SW480 (cell line): ENCODE measurements around the gene ADGRD2.
"Not testable (repeated sequence)": the region's sequence is repeated elsewhere in the genome, so short reads cannot be mapped to it uniquely, and the experiment has no call there.

Experiments
- DNase-seq: peaks from one replicate; pipeline ENCODE4 v3.0.0-alpha.2; 2016; ENCODE audit warnings: low spot score

Gene ADGRD2, protein sequence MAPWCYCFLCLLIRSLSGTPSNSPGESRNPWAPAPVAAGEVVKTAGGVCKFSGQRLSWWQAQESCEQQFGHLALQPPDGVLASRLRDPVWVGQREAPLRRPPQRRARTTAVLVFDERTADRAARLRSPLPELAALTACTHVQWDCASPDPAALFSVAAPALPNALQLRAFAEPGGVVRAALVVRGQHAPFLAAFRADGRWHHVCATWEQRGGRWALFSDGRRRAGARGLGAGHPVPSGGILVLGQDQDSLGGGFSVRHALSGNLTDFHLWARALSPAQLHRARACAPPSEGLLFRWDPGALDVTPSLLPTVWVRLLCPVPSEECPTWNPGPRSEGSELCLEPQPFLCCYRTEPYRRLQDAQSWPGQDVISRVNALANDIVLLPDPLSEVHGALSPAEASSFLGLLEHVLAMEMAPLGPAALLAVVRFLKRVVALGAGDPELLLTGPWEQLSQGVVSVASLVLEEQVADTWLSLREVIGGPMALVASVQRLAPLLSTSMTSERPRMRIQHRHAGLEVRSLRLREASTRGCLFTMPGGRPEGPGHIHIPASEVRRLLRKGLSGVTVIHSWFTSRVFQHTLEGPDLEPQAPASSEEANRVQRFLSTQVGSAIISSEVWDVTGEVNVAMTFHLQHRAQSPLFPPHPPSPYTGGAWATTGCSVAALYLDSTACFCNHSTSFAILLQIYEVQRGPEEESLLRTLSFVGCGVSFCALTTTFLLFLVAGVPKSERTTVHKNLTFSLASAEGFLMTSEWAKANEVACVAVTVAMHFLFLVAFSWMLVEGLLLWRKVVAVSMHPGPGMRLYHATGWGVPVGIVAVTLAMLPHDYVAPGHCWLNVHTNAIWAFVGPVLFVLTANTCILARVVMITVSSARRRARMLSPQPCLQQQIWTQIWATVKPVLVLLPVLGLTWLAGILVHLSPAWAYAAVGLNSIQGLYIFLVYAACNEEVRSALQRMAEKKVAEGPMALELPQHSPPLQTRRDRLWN

DNA sequence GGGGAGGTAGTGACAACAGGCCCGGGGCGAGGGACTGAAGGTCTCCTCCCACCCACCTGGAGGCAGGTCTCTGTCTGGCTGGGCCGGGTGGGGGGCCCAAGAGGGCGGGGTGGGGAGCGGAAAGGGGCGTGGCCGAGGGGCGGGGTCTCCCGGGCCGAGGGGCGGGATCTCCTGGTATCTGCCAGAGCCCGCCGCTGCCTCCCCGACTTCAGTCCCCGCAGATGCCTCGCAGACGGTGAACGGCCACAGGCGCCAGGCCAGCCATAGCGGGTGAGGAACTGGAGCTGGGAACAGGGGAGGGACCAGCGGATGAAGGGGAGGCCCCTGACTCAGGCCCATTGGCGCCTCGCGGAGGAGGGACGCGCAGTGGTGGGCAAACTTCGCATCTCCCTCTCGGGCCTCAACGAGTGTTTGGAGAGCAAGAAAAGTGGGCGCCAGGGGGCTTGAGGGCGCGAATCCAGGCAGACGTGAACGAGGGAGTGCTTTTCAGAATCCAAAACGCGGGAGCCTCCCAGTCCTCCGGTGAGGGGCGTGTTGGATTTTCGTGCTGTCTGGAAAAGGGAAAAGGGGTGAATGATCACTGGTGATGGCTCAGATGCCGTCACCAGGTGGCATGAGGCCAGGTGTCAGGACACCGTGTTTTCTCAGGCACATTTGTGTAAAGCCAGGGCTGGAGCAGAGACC, at the start of gene ADGRD2:
ADGRD2 (plus strand) TSS at position 211 of the 684 bp plus-strand sequence. CDS start 1,216 bp downstream, outside the sequence.
- no peak for DNase-seq

DNA sequence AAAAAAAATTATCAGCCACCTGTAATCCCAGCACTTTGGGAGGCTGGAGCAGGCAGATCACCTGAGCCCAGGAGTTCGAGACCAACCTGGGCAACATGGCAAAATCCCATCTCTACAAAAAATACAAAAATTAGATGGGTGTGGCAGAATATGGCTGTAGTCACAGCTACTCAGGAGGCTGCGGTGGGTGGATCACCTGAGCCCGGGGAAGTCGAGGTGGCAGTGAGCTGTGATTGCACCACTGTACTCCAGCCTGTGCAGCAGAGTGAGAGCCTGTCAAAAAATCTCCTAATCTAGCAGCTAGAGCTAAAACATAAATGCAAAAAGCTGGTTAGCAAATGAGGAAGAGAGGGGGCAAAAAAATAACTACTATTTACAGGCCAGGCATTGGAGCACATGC, 47.0 kb upstream of the ADGRD2 start:
- DNase-seq = no peak

DNA sequence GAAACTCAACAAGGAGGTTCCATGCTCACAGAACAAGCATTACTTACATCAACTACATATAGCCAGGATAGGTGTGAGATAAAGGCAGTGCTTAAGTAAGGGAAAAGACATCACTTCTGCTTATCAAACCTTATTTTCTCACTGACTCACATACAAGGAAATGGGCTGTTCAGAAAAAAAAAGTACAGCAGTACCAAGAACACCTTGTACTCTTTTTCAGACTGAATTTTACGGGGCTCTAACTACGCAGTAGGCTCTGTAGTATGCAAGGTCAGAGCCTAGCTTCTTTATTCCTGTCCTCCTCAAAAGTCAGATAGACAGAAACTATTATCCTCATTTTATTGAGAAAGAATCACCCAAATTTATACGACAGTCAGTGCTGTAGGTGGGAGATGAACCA, 40.8 kb upstream of the ADGRD2 start:
- no peak for DNase-seq

DNA sequence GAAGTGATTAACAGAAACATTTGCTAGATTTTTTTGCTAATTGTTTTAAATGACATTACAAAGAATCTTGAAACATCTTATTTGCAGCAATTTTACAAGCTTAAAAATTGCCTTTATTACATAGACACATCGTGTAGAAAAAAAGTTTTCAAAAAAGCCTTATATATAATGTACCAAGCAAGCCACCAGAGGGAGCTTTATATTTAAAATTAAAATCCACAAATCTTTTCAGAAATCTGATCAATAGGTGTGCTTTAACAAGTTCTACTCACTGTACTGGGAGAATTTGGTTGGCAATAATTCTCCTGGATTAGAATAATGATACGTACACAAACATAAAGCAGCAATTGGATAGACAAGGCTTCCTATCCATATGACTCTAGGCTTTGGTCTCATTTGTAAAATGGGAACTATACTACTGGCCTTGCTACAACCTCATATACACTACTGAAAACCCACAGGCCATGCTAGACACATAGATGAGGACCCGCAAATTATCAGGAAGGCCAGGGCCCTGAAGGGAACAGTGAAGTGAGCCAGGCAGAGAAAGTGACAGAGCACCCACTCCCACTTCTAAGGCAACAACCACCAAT, 39.8 kb upstream of the ADGRD2 start:
- DNase-seq = no peak

DNA sequence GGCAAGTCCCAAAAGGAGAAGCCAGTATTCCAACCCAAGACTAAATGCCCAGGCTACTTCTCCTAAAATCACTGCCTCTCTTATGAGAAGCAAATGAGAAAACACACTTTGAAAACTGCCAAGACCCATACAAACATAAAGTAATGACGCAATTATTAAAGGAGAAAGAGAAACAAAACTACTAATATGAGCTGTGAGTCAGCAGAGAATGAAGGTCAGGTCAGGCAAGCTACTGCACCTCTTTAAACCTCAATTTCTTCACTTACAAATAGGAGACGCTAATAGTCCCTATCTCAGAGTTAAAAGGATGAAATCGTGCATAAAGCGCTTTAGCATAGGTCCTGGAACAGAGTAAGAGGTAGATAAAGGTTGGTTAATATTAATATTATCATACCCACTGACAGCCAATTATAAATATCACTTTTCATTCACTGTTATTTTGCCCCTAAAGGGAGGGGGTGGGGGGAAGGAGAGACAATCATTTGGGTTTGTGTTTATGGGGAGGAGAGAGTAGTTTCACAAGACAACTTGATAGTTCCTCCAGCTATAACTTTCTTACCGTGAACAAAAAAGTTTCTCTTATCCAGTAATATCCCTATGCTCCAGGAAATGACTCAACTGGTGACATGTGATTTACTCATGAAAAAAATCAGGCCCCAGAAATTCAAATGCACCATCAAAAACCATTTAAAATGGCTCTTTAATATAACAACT, 38.6 kb upstream of the ADGRD2 start:
- no peak for DNase-seq

DNA sequence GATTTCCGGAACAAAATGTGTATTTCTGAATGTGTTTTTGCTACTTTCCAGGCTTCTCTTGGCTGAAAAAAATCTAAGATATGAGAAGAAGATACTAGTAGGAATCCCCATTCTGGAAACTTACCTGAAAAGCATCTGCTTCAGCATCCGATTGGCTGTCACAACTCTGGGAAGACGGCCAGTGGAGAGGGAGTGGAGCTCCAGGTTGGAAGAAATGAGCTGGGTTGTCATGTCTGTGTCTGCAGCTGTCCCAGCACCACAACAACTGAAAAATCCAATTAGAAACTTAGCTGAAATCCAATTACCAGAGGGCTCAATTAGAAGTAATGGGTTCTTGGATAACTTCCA, 38.0 kb upstream of the ADGRD2 start:
- DNase-seq = no peak

DNA sequence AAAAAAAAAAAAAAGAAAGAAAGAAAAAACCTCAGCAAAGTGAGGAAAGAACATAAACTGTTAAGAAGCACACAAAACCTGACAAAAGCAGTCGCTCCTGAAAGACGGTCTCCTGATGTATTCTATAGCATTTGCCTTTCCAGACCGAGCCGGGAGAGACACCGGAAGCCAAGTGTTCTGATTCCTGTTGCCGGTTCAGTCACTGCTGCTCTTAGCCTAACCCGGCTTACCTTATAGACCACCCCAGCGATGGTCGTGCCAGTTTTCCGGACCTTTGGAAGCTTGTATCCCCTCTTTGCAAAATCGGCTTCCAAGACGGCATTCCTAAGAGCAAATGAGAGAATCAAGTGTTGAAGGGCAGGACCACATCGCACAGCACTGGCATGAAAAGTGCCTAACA, 35.6 kb upstream of the ADGRD2 start:
- no peak for DNase-seq

DNA sequence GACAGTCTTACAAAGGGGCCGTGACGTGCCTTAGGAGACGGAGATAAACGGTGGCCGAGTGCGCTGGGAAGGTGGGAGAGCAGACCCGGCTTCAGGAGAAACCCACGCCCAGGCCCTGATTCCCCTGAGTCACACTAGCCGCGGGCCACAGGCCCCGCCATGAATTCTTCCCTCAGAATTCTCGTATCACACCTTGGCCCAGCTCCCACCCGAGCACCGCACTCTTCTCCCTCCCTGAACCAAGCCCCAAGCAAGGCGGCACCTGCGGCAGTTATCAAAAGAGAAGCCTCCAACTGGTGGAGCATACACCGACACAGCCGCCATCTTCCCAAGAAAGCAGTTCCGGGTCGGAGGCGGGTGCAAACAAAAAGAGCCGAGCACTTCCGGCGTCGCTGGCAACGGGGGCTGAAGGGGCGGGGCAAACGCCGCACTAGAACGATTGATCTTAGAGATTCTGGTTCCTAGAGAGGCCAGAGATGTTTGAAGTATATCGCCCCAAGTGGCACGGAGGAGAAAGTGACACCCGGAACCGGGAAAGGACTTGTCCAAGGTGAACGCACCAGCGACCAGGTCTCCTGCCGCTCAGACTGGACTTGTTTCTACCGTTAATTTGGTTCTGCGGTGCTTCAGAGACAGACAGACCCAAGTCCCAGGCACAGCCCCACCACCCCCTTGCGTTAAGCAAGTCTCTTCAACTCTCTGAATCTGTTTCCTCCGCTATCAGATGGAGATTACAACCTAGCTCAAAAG, 35.0 kb upstream of the ADGRD2 start, which contains the start of gene PSMB7:
PSMB7 (minus strand) TSS at position 341 of the 750 bp plus-strand sequence; CDS start at position 324, 17 bp downstream.
- peak; percentile 96 for DNase-seq

DNA sequence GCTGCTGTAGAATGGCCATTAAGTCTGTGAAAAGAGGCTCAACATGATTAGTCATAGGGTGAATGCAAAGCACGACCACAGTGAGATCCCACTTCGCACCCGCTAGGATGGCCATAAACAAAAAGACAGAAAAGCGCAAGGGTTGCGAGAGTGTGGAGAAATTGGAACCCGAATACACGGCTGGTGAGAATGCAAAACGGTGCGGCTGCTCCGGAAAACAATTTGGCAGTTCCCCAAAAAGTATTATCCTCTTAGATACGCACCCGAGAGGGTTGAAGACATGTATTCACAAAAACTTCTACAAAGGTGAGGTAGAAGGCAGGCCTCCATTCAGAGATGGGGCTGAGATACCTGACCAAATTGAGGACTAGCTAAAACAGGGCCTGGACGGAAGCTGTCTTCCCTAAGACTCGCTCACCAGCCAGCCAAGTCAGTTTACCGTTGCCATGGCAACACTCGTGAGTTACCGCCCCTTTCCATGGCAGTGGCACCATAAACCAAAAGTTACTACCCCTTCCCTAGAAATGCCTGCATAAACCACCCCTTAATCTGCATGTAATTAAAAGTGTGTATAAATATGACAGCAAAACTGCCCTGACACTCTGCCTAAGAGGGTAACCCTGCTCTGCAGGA, 34.3 kb upstream of the ADGRD2 start:
- no peak for DNase-seq

DNA sequence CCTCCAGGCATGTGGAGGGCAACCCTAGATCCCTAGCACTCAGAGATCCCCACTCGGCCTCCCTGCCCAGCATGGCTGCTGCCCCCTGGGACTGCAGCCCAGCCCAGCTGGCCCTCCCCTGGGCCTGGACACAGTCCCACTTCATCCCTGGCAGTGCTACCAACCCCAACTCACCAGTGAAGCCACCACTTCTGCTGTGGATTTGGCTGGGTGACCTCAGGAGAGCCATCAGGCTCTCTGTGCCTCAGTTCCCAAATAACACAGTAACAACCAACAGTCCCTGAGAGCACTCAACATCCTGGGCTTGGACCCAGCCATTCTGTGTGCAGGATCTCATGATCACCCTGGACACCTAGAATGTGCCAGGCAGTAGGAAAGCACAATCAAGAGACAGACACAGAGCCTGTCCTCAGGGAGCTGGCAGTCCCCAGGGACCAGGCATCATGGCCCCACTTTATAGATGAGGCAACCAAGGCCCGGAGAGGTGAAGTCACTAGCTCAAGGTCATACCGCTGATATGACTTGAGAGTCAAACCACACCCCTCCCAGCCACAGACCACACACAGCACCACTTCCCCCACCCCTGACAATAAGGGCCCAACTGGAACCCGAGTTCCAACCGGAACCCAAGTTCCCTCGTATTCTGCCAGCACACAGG, 30.3 kb upstream of the ADGRD2 start:
- no peak for DNase-seq

DNA sequence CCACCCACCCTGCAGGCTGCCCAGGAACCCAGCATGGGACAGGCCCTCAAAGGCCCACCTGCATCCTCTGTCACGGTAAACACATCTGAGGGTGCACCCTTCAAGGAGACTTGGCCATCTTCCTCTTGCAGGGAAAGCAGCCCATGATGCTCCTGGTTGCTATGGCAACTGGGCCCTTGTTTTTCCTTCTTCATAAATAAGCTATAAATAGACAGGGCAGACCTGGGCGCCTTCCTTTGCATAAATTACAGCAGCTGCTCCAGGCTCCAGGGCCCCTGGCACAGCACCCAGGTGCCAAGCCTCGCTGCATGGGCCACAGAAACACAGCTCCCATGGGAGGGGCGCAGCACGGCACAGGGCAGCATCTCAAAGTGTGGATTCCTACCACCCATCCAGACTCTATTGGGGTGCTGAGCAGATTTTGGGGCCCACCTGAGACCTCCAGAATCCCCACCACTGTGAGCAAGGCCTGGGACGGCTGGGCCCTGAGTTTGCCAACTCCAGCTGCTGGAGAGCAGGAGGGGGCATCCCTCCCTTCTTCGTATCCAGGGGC, 29.2 kb upstream of the ADGRD2 start:
- no peak for DNase-seq

DNA sequence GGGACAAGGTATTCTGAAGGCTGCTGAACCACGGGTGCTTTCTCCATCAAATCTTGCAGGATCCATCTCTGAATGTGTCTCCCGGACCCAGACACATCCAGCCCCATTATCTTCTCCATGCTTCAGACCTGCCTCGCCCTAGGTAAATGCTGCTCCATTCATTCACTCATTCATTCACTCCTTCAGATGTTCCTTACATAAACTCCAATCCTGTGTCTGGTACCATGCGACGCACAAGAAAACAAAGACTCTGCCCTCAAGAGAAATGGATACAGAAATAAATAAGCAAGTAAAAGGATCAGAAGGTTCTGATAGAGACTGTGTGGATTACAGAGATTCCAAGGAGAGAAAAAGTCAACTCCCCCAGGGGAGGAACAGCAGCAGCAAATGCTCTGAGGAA, 27.1 kb upstream of the ADGRD2 start:
- no peak for DNase-seq

DNA sequence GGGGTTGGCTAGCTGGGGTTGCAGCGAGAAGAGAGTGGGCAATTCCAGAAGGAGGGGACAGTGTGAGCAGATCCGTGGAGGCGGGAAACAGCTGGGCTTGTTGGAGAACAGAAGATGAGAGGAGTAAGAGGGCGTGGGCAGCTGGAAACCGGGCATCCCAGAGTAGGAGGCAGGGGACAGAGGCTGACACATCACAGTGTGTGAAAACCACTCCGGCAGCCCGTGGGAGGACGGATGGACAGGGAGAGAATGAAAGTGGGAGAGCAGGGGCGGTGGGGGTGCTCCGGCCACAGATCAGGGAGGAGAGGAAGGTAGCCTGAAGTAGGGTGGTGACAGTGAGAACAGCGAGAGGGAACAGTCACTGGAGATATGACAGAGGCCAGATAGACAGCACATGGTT, 26.7 kb upstream of the ADGRD2 start:
- no peak for DNase-seq

DNA sequence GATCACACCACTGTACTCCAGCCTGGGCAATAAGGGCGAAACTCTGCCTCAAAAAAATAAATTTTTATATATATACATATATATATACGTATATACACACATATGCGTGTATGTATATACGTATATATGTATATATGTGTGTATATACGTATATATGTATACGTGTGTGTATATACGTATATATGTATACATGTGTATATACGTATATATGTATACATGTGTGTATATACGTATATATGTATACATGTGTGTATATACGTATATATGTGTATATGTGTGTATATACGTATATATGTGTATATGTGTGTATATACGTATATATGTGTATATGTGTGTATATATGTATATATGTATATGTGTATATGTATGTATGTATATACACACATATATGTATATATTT, 24.5 kb upstream of the ADGRD2 start:
- not testable (repeated sequence) for DNase-seq

DNA sequence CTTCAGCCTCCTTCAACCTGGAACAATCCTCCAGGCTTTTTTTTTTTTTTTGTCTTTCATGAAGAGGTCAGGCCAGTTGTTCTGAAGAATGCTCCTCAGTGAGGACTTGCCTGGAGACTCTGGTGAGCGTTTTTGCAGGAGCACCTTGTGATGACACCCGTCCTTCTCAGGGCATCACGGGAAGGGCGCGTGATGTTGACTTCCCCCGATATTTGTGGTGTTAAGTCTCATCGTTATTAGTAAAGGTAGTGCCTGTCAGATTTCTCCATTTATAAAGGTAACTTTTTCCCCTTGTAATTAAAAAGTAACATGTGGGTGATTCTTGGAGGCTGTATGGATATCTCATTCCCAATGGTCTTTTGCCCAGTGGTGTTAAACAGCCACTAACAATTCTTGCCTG, 23.9 kb upstream of the ADGRD2 start:
- no peak for DNase-seq

DNA sequence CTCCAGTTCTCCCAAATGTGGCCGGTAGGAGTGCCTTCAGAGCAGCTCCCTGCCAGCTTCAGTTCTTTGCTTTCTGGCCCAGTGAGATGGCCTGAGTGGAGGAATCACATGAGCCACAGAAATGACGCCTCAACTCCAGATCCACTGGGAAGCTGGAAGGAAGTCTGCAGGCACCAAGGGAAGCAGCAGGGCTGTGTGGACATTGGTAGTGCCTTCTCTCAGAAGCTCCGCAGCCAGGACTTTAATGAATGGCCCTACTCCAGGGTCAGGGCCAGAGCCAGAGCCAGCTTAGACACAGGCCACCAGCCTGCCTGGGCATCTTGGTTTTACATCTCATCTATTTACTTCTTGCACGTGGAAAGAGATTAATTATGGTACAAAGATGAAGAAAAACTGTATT, 23.0 kb upstream of the ADGRD2 start:
- no peak for DNase-seq

DNA sequence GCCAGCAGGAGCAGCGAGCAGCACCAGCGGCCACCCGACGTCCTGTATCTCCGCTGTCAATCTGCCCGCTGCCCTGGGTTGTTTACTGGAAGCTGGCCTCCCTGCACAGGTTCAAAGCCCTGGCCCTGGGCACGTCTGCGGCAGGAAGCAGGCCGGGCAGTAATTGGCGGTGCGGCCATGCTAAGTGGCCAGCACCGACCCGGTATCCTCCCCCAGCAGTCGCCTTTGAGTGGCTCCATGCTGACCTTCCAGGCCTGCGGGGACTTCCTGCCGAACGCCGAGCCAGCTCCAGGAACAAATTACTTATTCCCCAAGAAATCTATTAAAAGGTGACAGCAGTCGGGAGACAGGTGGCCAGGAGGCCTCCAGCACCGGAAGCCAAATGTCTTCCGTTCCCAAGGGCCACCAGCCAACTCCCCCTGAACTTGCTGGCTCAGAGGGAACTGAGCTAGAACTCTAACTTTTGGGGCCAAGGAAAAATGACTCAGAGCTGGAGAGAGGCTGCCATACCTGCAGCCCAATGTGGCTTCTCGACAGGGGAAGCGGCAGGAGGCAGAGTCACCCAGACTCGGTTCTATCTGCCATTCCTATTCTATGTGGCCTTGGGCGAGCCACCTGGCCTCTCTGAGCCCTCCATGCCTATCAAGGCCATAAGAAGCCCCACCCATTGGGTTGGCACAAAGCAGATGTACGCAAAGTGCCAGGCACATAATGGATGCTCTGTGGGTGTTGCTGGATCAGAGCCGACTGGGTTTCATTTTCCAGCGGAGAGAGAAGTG, 21.3 kb upstream of the ADGRD2 start:
- no peak for DNase-seq

DNA sequence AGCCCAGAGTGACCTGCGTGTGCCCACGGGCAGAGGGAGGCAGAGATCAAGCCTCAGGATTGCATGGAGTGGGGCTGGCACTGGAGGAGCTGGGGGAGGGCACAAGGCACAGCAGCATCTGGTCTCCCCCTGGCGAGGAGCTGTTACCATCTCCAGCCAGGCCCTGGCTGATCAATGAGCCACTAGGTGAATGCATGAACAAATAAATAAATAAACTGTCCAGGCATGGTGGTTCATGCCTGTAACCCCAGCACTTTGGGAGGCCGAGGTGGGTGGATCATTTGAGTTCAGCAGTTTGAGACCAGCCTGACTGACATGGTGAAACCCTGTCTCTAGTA, 20.8 kb upstream of the ADGRD2 start:
- no peak for DNase-seq

DNA sequence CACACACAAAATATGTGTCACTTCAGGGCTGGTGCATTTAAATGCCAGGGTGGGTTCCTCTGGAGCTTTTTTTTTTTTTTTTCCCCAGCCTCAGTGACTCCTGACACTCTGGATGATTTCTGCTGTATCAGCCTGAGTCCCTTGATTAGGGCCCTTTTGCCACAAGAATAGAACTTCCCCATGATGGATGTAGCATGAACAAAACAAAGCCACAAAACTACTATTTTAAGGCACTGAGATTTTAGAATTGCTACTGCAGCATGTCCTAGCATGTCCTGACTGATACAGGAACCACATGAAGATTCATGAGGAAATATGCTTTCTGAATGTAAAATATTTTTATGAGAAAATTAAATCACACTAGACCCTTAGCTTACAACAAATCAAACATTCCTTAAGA, 13.9 kb upstream of the ADGRD2 start:
- no peak for DNase-seq
